H1 (cell line): ENCODE results near the gene LRRC3C. TPM values are rescaled to one million over a fixed set of nuclear protein-coding genes. Genes with fewer than 3 reads are reported as not detected.

Source experiments
- CTCF ChIA-PET: fragments of 300-600 bp; sonication (Branson Sonifier 250); formaldehyde crosslinking; loops from one replicate; lab custom pipeline; 2021; ENCODE audit not compliant: partially characterized antibody; lab: Charles Lee
- POLR2A ChIA-PET: fragments of 300-600 bp; sonication (Branson Sonifier 250); formaldehyde crosslinking; loops from one replicate; lab custom pipeline; 2021; ENCODE audit warnings: inconsistent platforms; ENCODE audit not compliant: partially characterized antibody; lab: Charles Lee
- DNase-seq, 2 experiments: peaks; one replicate each; pipeline versions ENCODE4 v3.0.0 to v3.0.0-alpha.2; 2010 to 2022; ENCODE audit warnings: low spot score in 2 of 2, low read depth in 1 of 2, mixed read lengths in 1 of 2
- FAIRE-seq: peaks from 2 replicates; lab custom pipeline; 2011; peaks lifted over from hg19 to GRCh38; lab: Jason Lieb, UNC
- H2AFZ ChIP-seq: 2 replicates; pipeline ENCODE4 v1.8.1; 2012; ENCODE audit warnings: low read length, inconsistent platforms
- H2AK5ac ChIP-seq: 2 replicates; pipeline ENCODE4 v1.6.1; 2013; ENCODE audit warnings: low read depth, low read length
- H2BK120ac ChIP-seq: replicated peaks from 2 replicates; pipeline ENCODE3; 2013; ENCODE audit warnings: low read depth, low read length, inconsistent platforms
- H2BK12ac ChIP-seq: 2 replicates; pipeline ENCODE4 v1.6.1; 2013; ENCODE audit warnings: low read depth, low read length
- H2BK15ac ChIP-seq: 2 replicates; pipeline ENCODE4 v1.6.1; 2013; ENCODE audit warnings: low read length
- H2BK20ac ChIP-seq: 2 replicates; pipeline ENCODE4 v1.6.1; 2013; ENCODE audit warnings: low read length
- H2BK5ac ChIP-seq: 2 replicates; pipeline ENCODE4 v1.6.1; 2013; ENCODE audit warnings: low read depth, low read length
- H3K14ac ChIP-seq: 2 replicates; pipeline ENCODE4 v1.6.1; 2013; ENCODE audit warnings: inconsistent platforms; ENCODE audit not compliant: insufficient read length
- H3K18ac ChIP-seq: 2 replicates; pipeline ENCODE4 v1.6.1; 2013; ENCODE audit warnings: low read length; ENCODE audit errors: extremely low read depth
- H3K23ac ChIP-seq: 2 replicates; pipeline ENCODE4 v1.6.1; 2013; ENCODE audit warnings: inconsistent platforms; ENCODE audit not compliant: insufficient read length
- H3K23me2 ChIP-seq: 2 replicates; pipeline ENCODE4 v1.6.1; 2013; ENCODE audit warnings: low read depth, low read length
- H3K27ac ChIP-seq: 2 replicates; pipeline ENCODE4 v1.6.1; 2011; ENCODE audit warnings: low read depth, low read length, inconsistent platforms
- H3K27me3 ChIP-seq, 4 experiments: replicated peaks in 1 of 4; 1 replicate in 1 of 4; 2 replicates in 3 of 4; pipeline versions ENCODE4 v1.6.1 to v1.8.1; 2011 to 2013; ENCODE audit warnings: low read length in 3 of 4, mild to moderate bottlenecking in 3 of 4, inconsistent platforms in 2 of 4, mixed read lengths in 2 of 4, moderate library complexity in 1 of 4; ENCODE audit not compliant: control insufficient read depth in 3 of 4, insufficient read depth in 3 of 4; ENCODE audit errors: extremely low read depth in 1 of 4
- H3K36me3 ChIP-seq, 4 experiments: 2 replicates each; pipeline versions ENCODE4 v1.6.1 to v1.8.1; 2011 to 2013; ENCODE audit warnings: mild to moderate bottlenecking in 4 of 4, low read length in 3 of 4, moderate library complexity in 2 of 4, control low read depth in 1 of 4, inconsistent platforms in 1 of 4; ENCODE audit not compliant: insufficient read depth in 4 of 4, control insufficient read depth in 2 of 4
- H3K4ac ChIP-seq: replicated peaks from 2 replicates; pipeline ENCODE3; 2013; ENCODE audit warnings: low read length, low read depth, mixed read lengths, inconsistent platforms; ENCODE audit not compliant: insufficient read length
- H3K4me1 ChIP-seq, 4 experiments: replicated peaks in 1 of 4; 1 replicate in 1 of 4; 2 replicates in 3 of 4; pipeline versions ENCODE4 v1.6.1 to v1.8.1; 2011 to 2013; ENCODE audit warnings: low read length in 3 of 4, inconsistent platforms in 2 of 4, mixed read lengths in 1 of 4; ENCODE audit not compliant: insufficient read depth in 4 of 4, control insufficient read depth in 3 of 4
- H3K4me2 ChIP-seq, 2 experiments: 2 replicates each; pipeline versions ENCODE4 v1.6.1 to v1.8.1; 2011 to 2013; ENCODE audit warnings: low read depth in 2 of 2, low read length in 2 of 2, control low read depth in 1 of 2, inconsistent platforms in 1 of 2, mild to moderate bottlenecking in 1 of 2; ENCODE audit not compliant: insufficient read depth in 1 of 2
- H3K4me3 ChIP-seq, 4 experiments: fragments of 200-600, 300-600 bp in 1 of 4; sonication (generic), shearing (Covaris generic), sonication (Bioruptor Twin) in 1 of 4; 2 replicates each; pipeline versions ENCODE4 v1.5.1 to v1.8.1; 2011 to 2016; ENCODE audit warnings: low read length in 4 of 4, low read depth in 3 of 4, control low read depth in 2 of 4, inconsistent platforms in 2 of 4, mild to moderate bottlenecking in 2 of 4, mixed read lengths in 1 of 4, moderate library complexity in 1 of 4; ENCODE audit not compliant: insufficient read depth in 2 of 4; ENCODE audit errors: extremely low read depth in 1 of 4
- H3K56ac ChIP-seq: replicated peaks from 2 replicates; pipeline ENCODE3; 2013; ENCODE audit warnings: low read depth, mild to moderate bottlenecking, mixed read lengths, low read length, inconsistent platforms; ENCODE audit not compliant: insufficient read length
- H3K79me1 ChIP-seq: 2 replicates; pipeline ENCODE4 v1.6.1; 2013; ENCODE audit warnings: low read depth, low read length, control low read depth
- H3K79me2 ChIP-seq, 2 experiments: 2 replicates each; pipeline versions ENCODE4 v1.6.1 to v1.8.1; 2012 to 2013; ENCODE audit warnings: low read length in 2 of 2, mild to moderate bottlenecking in 2 of 2, inconsistent platforms in 1 of 2; ENCODE audit not compliant: insufficient read depth in 2 of 2, control insufficient read depth in 1 of 2
- H3K9ac ChIP-seq, 4 experiments: replicated peaks in 1 of 4; 1 replicate in 1 of 4; 2 replicates in 3 of 4; pipeline versions ENCODE4 v1.6.1 to v1.8.1; 2011 to 2013; ENCODE audit warnings: low read depth in 3 of 4, low read length in 3 of 4, control low read depth in 2 of 4, mild to moderate bottlenecking in 2 of 4, moderate library complexity in 2 of 4, inconsistent platforms in 1 of 4; ENCODE audit errors: extremely low read depth in 1 of 4
- H3K9me3 ChIP-seq, 2 experiments: 2 replicates each; pipeline versions ENCODE4 v1.6.1 to v1.8.1; 2012 to 2013; ENCODE audit warnings: mild to moderate bottlenecking in 2 of 2, moderate library complexity in 2 of 2, control low read depth in 1 of 2, inconsistent platforms in 1 of 2, low read depth in 1 of 2, low read length in 1 of 2, mixed read lengths in 1 of 2; ENCODE audit not compliant: insufficient read depth in 2 of 2
- H4K20me1 ChIP-seq, 2 experiments: replicated peaks in 1 of 2; 2 replicates each; pipeline versions ENCODE3 to v1.8.1; 2011 to 2013; ENCODE audit warnings: inconsistent platforms in 2 of 2, low read length in 2 of 2, mild to moderate bottlenecking in 1 of 2; ENCODE audit not compliant: insufficient read depth in 2 of 2, control insufficient read depth in 1 of 2
- H4K5ac ChIP-seq: 2 replicates; pipeline ENCODE4 v1.6.1; 2013; ENCODE audit warnings: low read length, low read depth, mixed read lengths, inconsistent platforms; ENCODE audit not compliant: insufficient read length
- H4K8ac ChIP-seq: 2 replicates; pipeline ENCODE4 v1.8.0; 2013; ENCODE audit warnings: mild to moderate bottlenecking, moderate library complexity, low read length, inconsistent platforms; ENCODE audit not compliant: insufficient read depth; ENCODE audit errors: extremely low read depth
- H4K91ac ChIP-seq: replicated peaks from 2 replicates; pipeline ENCODE3; 2013; ENCODE audit warnings: low read length, mixed read lengths, inconsistent platforms; ENCODE audit not compliant: insufficient read length
- EZH2 ChIP-seq: fragments of 200-600 bp; sonication (generic); IDR thresholded peaks from 2 replicates; pipeline ENCODE4 v1.7.1; 2012; ENCODE audit warnings: low read depth, mild to moderate bottlenecking, moderate library complexity, low read length, inconsistent platforms; ENCODE audit not compliant: severe bottlenecking
- JUND ChIP-seq: IDR thresholded peaks from 2 replicates; pipeline ENCODE4 v1.6.1; 2011; ENCODE audit warnings: mild to moderate bottlenecking, improper control_type of control experiment, low read length
- MAFK ChIP-seq: IDR thresholded peaks from 2 replicates; pipeline ENCODE4 v1.6.1; 2012; ENCODE audit warnings: low read depth, mild to moderate bottlenecking, improper control_type of control experiment, low read length
- POLR2A ChIP-seq, 2 experiments: IDR thresholded peaks; 1 replicate in 1 of 2; 2 replicates in 1 of 2; pipeline ENCODE4 v1.6.1; 2011; ENCODE audit warnings: low read depth in 2 of 2, low read length in 2 of 2, mild to moderate bottlenecking in 2 of 2; ENCODE audit errors: control extremely low read depth in 1 of 2
- RBBP5 ChIP-seq: IDR thresholded peaks from 2 replicates; pipeline ENCODE4 v1.7.1; 2012; ENCODE audit warnings: low read depth, mild to moderate bottlenecking, inconsistent platforms, low read length, moderate library complexity, borderline replicate concordance
- SIN3A ChIP-seq, 2 experiments: IDR thresholded peaks in 1 of 2; conservative IDR thresholded peaks in 1 of 2; 2 replicates each; pipeline ENCODE4 v1.6.1; 2011 to 2012; ENCODE audit warnings: low read length in 2 of 2, improper control_type of control experiment in 1 of 2, low read depth in 1 of 2, mild to moderate bottlenecking in 1 of 2
- SP4 ChIP-seq: IDR thresholded peaks from 2 replicates; pipeline ENCODE4 v1.6.1; 2012; ENCODE audit warnings: low read length, inconsistent platforms
- SUZ12 ChIP-seq: fragments of 200-600 bp; sonication (generic); IDR thresholded peaks from 2 replicates; pipeline ENCODE4 v1.6.1; 2012; ENCODE audit warnings: mild to moderate bottlenecking, inconsistent platforms, low read length, moderate library complexity, mixed read lengths
- TEAD4 ChIP-seq: IDR thresholded peaks from 2 replicates; pipeline ENCODE4 v1.6.1; 2012; ENCODE audit warnings: low read depth, low read length, inconsistent platforms, mixed read lengths
- WGBS, 2 experiments: shearing (Covaris generic) in 1 of 2; methylation state at CpG; one replicate each; pipeline versions ENCODE4 v1.1.6 to v1.1.7; 2013 to 2015; ENCODE audit warnings: low lambda C conversion rate in 2 of 2, mixed read lengths in 2 of 2, inconsistent platforms in 1 of 2, low coverage in 1 of 2, missing lambda C conversion rate in 1 of 2; ENCODE audit not compliant: insufficient replicate concordance in 2 of 2, insufficient coverage in 1 of 2, insufficient read length in 1 of 2; ENCODE audit errors: extremely low coverage in 1 of 2, missing lambda C conversion rate in 1 of 2; 5-methylcytosine and 5-hydroxymethylcytosine counted together
- polyA plus RNA-seq, 7 experiments: library from polyadenylated mRNA; depleted of rRNA in 3 of 7; stranded (reverse) in 5 of 7; unstranded in 2 of 7; fragments of >200 nt in 5 of 7; fragments of 200-250 nt in 2 of 7; gene quantifications; 1 replicate in 5 of 7; 2 replicates in 1 of 7; 4 replicates in 1 of 7; pipeline versions ENCODE4 v1.2.1 to v1.2.3, GENCODE V29; 2011 to 2013; ENCODE audit warnings: missing spikeins in 2 of 7, mixed read lengths in 2 of 7
- total RNA-seq: library from RNA; stranded (reverse); fragmentation: NEBNext Ultra II Directional; extraction: Animal tissue kit (Norgen Biotek cat#: 25700); gene quantifications from 2 replicates; pipeline ENCODE4 v1.2.1, GENCODE V29; 2021
- TF ChIP-seq, protein P1 (sequence below): IDR thresholded peaks from 2 replicates; pipeline ENCODE4 v1.6.1; 2011; ENCODE audit warnings: low read depth, mild to moderate bottlenecking, low read length; ENCODE audit not compliant: insufficient read depth
- TF ChIP-seq, protein P2 (sequence below): IDR thresholded peaks from 2 replicates; pipeline ENCODE4 v1.6.1; 2012; ENCODE audit warnings: low read length, inconsistent platforms

LRRC3C gene
- total and polyA plus RNA-seq, 2 of the 8 experiments (the other 6 are each of a cell fraction or from before 2014, with no cell fraction given) = not detected

DNA sequence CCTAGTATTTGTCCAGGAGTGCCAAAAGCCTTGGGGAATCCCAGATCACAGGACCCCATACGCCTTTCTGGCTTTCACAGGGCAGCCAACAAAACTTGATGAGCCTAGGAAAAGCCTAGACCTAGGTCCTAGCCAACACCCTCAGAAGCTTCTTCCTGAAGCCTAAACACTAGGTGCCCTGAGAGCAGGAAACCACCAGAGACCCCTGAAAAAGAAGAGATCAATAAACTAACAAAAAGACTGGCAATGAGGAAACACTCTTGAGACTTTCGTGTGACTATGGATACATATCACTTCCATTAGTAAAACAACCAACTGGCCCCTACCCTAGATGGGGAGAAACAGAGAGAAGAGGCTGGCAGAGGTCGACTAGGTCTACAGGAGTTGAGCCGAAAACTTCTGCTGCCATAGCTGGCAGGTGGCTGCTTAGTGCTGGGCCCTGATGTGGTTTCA is 1.4 kb upstream of the LRRC3C start:
- no peak overlapping the region for H2BK20ac ChIP-seq
- H2AK5ac ChIP-seq = no peak overlapping the region
- H3K27me3 ChIP-seq = no peaks in the 10 kb centered on the region
- no peak overlapping the region for H2BK5ac ChIP-seq
- no peak overlapping the region for H3K4ac ChIP-seq
- H4K20me1 ChIP-seq = peaks cover 18 to 19% of the 10 kb centered on the region in 2 experiments
- peak overlapping the region in 2 of 4 experiments; percentile 73 to 74; a peak in 3 of 7 replicates for H3K9ac ChIP-seq
- H4K5ac ChIP-seq = no peak overlapping the region
- WGBS, 2 experiments = 90% methylated on average over 4 of the region's 4 CpGs; no CpG with 5 or more reads in 1 of the 2 experiments
- FAIRE-seq = no peak
- no peak for DNase-seq
- no peak overlapping the region for H3K14ac ChIP-seq
- H2BK15ac ChIP-seq = no peak overlapping the region
- H3K9me3 ChIP-seq = no peaks in the 10 kb centered on the region
- POLR2A ChIA-PET = interaction anchor here (0.9 to 2.8 kb wide), 9 partner anchors 9 to 56 kb away, joined by 3 to 10 read pairs (median 4); partner anchors contain the start of gene PSMD3
- H4K8ac ChIP-seq = no peak overlapping the region
- no peak overlapping the region for H2BK120ac ChIP-seq
- H2BK12ac ChIP-seq = no peak overlapping the region
- H4K91ac ChIP-seq = no peak overlapping the region
- H3K4me2 ChIP-seq = peak overlapping the region; percentile 82 to 89
- no peak overlapping the region for H3K56ac ChIP-seq
- no peak overlapping the region for H3K23ac ChIP-seq
- peaks cover 8% of the 10 kb centered on the region; the same call in 1 of the 2 replicates for H3K23me2 ChIP-seq
- H3K4me1 ChIP-seq = peaks cover 9 to 26% (median 14%) of the 10 kb centered on the region in 4 experiments
- no peak overlapping the region for H3K27ac ChIP-seq
- peak overlapping the region; percentile 75 to 94 (median 86); a peak in 5 of 8 replicates for H3K4me3 ChIP-seq
- H3K79me2 ChIP-seq = peaks cover 0 to 30% of the 10 kb centered on the region in 2 experiments; a peak in 2 of 4 replicates
- H3K36me3 ChIP-seq = peaks cover 11 to 22% (median 17%) of the 10 kb centered on the region in 4 experiments; a peak in 7 of 8 replicates
- H3K18ac ChIP-seq = no peak overlapping the region
- CTCF ChIA-PET = interaction anchor here (1.3 to 1.5 kb wide), 2 partner anchors 9 to 29 kb away, joined by 3 to 6 read pairs; no protein-coding TSS in a partner anchor
- H2AFZ ChIP-seq = no peak overlapping the region
- H3K79me1 ChIP-seq = peaks cover 13% of the 10 kb centered on the region
- TF ChIP-seq, protein P1, sequence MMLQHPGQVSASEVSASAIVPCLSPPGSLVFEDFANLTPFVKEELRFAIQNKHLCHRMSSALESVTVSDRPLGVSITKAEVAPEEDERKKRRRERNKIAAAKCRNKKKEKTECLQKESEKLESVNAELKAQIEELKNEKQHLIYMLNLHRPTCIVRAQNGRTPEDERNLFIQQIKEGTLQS = no peak
- no peak for TF ChIP-seq SP4
- TF ChIP-seq TEAD4 = no peak
- TF ChIP-seq, protein P2, sequence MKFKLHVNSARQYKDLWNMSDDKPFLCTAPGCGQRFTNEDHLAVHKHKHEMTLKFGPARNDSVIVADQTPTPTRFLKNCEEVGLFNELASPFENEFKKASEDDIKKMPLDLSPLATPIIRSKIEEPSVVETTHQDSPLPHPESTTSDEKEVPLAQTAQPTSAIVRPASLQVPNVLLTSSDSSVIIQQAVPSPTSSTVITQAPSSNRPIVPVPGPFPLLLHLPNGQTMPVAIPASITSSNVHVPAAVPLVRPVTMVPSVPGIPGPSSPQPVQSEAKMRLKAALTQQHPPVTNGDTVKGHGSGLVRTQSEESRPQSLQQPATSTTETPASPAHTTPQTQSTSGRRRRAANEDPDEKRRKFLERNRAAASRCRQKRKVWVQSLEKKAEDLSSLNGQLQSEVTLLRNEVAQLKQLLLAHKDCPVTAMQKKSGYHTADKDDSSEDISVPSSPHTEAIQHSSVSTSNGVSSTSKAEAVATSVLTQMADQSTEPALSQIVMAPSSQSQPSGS = no peak
- no peak for TF ChIP-seq POLR2A (IDR thresholded peaks at IDR 0.05; ENCODE audit: control extremely low read depth in 1 of 2, low read depth in 2 of 2, low read length in 2 of 2)
- TF ChIP-seq RBBP5 = no peak
- TF ChIP-seq SUZ12 = no peak
- TF ChIP-seq JUND = no peak
- no peak for TF ChIP-seq SIN3A (conservative IDR thresholded peaks at IDR 0.05 in 1 of 2, IDR thresholded peaks at IDR 0.05 in 1 of 2; ENCODE audit: low read depth in 1 of 2, low read length in 2 of 2)
- no peak for TF ChIP-seq MAFK
- TF ChIP-seq EZH2 = no peak
